ENCODE results near the gene SLC5A10. TPM values are rescaled to one million over a fixed set of nuclear protein-coding genes. Genes with fewer than 3 reads are reported as not detected.
A peak's percentile ranks its signal among the peaks of the same experiment; 100 is the strongest.
"Not testable (repeated sequence)": the region's sequence is repeated elsewhere in the genome, so short reads cannot be mapped to it uniquely, and the experiment has no call there.

SLC5A10 gene
- total RNA-seq, 1 donor from 2014 or later: not detected

DNA sequence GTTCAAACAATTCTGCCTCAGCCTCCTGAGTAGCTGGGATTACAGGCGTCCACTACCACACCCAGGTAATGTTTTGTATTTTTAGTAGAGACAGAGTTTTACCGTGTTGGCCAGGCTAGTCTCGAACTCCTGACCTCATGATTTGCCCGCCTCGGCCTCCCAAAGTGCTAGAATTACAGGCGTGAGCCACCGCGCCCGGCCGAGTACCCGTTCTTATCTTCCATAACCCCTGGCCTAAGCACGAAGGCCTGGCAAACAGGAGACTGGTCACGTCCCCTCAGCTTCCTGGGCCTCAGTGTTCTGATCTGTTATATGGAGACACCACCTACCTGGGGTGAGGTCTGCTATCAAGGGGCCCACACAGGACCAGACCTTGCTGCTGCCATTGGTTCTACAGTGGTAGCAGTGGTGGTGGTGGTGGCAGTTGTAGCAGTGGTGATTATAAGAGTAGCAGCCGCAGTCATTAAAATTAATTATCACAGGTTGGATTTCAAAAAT lies 1.3 kb downstream of the SLC5A10 start:
- no peak for ATAC-seq
- H3K9me3 ChIP-seq: no peaks in the 10 kb centered on the region
- H3K4me1 ChIP-seq: no peaks in the 10 kb centered on the region
- peak; percentile 48 for DNase-seq
- H3K27me3 ChIP-seq: no peaks in the 10 kb centered on the region
- TF ChIP-seq, protein P1, sequence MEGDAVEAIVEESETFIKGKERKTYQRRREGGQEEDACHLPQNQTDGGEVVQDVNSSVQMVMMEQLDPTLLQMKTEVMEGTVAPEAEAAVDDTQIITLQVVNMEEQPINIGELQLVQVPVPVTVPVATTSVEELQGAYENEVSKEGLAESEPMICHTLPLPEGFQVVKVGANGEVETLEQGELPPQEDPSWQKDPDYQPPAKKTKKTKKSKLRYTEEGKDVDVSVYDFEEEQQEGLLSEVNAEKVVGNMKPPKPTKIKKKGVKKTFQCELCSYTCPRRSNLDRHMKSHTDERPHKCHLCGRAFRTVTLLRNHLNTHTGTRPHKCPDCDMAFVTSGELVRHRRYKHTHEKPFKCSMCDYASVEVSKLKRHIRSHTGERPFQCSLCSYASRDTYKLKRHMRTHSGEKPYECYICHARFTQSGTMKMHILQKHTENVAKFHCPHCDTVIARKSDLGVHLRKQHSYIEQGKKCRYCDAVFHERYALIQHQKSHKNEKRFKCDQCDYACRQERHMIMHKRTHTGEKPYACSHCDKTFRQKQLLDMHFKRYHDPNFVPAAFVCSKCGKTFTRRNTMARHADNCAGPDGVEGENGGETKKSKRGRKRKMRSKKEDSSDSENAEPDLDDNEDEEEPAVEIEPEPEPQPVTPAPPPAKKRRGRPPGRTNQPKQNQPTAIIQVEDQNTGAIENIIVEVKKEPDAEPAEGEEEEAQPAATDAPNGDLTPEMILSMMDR (IDR thresholded peaks at IDR 0.05): no peak
- H3K27ac ChIP-seq: no peak overlapping the region
- intact Hi-C loops (cut with DNase I): no loop called here
- H3K36me3 ChIP-seq: no peaks in the 10 kb centered on the region
- no peak overlapping the region for H3K4me3 ChIP-seq

DNA sequence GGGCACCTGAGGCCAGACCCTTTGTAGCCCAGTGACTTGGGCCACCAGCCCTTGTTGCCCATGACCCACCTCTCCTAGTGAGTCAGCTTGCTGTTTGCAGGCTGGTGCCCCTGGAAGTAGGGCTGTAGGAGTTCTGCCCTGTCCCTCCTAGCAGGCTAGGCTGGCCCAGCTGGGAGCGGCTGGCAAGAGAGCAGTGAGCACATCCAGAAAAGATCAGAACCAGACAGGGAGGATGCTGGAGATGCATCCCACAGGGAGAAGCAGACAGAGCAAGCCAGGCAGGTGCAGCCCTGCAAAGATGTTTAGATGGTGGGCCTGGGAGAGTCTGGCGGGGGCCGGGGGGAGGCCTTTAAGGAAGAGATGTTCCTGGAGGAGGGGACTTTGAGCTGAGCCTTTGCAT lies 2.4 kb downstream of the SLC5A10 start:
- Histone ChIP-seq H3K4me3 (no peak overlapping the region), H3K27ac (no peak overlapping the region), H3K27me3 (no peaks in the 10 kb centered on the region), H3K36me3 (no peaks in the 10 kb centered on the region), H3K9me3 (no peaks in the 10 kb centered on the region), H3K4me1 (no peaks in the 10 kb centered on the region)
- no peak for ATAC-seq
- TF ChIP-seq, protein P1 (IDR thresholded peaks at IDR 0.05): no peak
- DNase-seq: peak; percentile 48
- intact Hi-C loops (cut with DNase I): no loop called here

DNA sequence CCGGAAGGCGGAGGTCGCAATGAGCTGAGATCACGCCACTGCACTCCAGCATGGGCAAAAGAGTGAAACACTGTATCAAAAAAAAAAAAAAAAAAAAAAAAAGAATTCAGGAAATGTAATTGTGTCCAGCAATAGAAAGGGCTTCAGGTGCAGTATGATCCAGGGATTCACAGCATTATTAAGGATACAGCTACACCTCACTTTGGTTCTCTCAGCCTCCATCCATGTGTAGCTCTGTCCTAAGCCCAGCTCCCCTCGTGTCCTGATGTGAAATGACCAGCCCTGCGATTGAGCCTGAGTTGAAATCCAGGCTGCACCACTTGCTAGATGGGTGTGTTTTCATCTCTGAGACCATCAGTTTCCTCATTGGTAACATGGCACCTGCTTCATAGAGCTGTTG lies 3.0 kb downstream of the SLC5A10 start:
- TF ChIP-seq, protein P1 (IDR thresholded peaks at IDR 0.05): no peak
- Histone ChIP-seq H3K9me3 (no peaks in the 10 kb centered on the region), H3K27ac (no peak overlapping the region), H3K4me1 (no peaks in the 10 kb centered on the region), H3K4me3 (no peak overlapping the region), H3K27me3 (no peaks in the 10 kb centered on the region), H3K36me3 (no peaks in the 10 kb centered on the region)
- intact Hi-C loops (cut with DNase I): no loop called here
- ATAC-seq (no peak), DNase-seq (no peak)

DNA sequence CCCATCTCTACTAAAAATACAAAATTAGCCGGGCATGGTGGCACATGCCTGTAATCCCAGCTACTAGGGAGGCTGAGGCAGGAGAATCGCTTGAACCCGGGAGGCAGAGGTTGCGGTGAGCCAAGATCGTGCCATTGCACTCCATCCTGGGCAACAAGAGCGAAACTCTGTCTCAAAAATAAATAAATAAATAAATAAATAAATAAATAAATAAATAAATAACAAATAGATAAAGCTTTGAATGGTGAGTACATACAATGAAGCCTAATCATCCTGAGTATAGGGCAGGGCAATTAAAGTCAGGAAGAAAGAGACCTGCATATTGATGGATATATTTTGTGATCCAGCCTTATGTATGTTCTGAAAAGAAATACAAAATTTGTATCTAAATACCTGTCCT lies 4.1 kb downstream of the SLC5A10 start:
- ATAC-seq; DNase-seq; H3K4me3 ChIP-seq; intact Hi-C loops (cut with DNase I); H3K36me3 ChIP-seq; H3K27me3 ChIP-seq; H3K4me1 ChIP-seq; H3K27ac ChIP-seq; H3K9me3 ChIP-seq: not testable (repeated sequence)

DNA sequence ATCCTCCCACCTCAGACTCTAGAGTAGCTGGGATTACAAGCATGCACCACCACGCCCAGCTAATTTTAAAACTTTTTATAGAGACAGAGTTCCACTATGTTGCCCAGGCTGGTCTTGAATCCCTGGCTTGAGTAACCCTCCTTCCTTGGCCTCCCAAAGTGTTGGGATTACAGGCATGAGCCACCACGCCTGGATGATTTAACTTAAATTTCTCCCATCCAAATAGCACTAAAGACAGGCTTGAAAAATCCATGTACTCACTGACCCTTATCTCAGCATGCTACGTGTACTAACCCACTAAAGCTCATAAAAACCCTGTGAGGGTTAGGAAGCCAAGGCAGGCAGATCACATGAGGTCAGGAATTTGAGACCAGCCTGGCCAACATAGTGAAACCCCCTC lies 4.6 kb downstream of the SLC5A10 start:
- intact Hi-C loops (cut with DNase I): no loop called here

DNA sequence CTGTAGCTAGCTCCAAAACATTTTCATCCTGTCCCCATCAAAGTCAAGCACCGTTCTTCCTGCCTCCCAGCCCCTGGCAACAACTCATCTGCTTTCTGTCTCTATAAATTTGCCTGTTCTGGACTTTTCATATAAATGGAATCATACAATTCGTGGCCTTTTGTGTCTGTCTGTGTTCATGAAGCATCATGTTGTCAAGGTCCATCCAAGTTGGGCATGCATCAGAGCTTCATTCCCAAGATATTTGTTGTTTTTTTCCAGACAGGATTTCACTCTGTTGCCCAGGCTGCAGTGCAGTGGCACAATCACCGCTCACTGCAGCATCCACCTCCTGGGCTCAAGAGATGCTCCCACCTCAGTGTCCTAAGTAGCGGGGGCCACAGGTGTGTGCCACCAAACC lies 5.9 kb downstream of the SLC5A10 start:
- no peak overlapping the region for H3K4me3 ChIP-seq
- TF ChIP-seq, protein P1 (IDR thresholded peaks at IDR 0.05): no peak
- no peaks in the 10 kb centered on the region for H3K27me3 ChIP-seq
- intact Hi-C loops (cut with DNase I): no loop called here
- no peaks in the 10 kb centered on the region for H3K36me3 ChIP-seq
- H3K9me3 ChIP-seq: no peaks in the 10 kb centered on the region
- no peak overlapping the region for H3K27ac ChIP-seq
- peaks cover 3% of the 10 kb centered on the region for H3K4me1 ChIP-seq
- DNase-seq (no peak), ATAC-seq (no peak)

More for the DNA sequence above, 4.6 kb downstream of the SLC5A10 start:
- ATAC-seq (no peak), DNase-seq (no peak)
- H3K27me3 ChIP-seq: no peaks in the 10 kb centered on the region
- no peaks in the 10 kb centered on the region for H3K36me3 ChIP-seq
- no peak overlapping the region for H3K4me3 ChIP-seq
- no peak overlapping the region for H3K27ac ChIP-seq
- H3K4me1 ChIP-seq: peaks cover 3% of the 10 kb centered on the region
- H3K9me3 ChIP-seq: no peaks in the 10 kb centered on the region
- TF ChIP-seq, protein P1 (IDR thresholded peaks at IDR 0.05): no peak
